Endothelial cell of umbilical vein (primary cell): ENCODE measurements around the gene TNPO3. TPM values are rescaled to one million over a fixed set of nuclear protein-coding genes. Genes with fewer than 3 reads are reported as not detected.

Source experiments
- BruUV-seq: library from RNA; stranded (reverse); fragments of 400-500 nt; replicated peaks from 2 replicates; lab custom pipeline; 2021; lab: Mats Ljungman, UMichigan
- CTCF ChIA-PET: fragments of 300-600, 350-600 bp; sonication (Branson Sonifier 250); formaldehyde crosslinking; loops from one replicate; lab custom pipeline; 2021; ENCODE audit warnings: antibody characterized with exemption, inconsistent platforms; lab: Charles Lee
- POLR2A ChIA-PET: fragments of 300-600, 350-600 bp; sonication (Branson Sonifier 250); formaldehyde crosslinking; loops from one replicate; lab custom pipeline; 2021; ENCODE audit warnings: antibody characterized with exemption, inconsistent platforms; lab: Charles Lee
- DNase-seq: peaks from one replicate; pipeline ENCODE4 v3.0.0-alpha.2; 2011; ENCODE audit warnings: low read depth, low spot score
- FAIRE-seq: peaks from 2 replicates; lab custom pipeline; 2011; peaks lifted over from hg19 to GRCh38; lab: Jason Lieb, UNC
- H2AFZ ChIP-seq: 2 replicates; pipeline ENCODE4 v1.6.0; 2012; ENCODE audit warnings: low read depth, low read length, control low read depth, inconsistent platforms
- H3K27ac ChIP-seq: 2 replicates; pipeline ENCODE4 v1.5.1; 2011; ENCODE audit warnings: low read depth, mild to moderate bottlenecking, control low read depth, low read length, moderate library complexity; ENCODE audit not compliant: insufficient read depth
- H3K27me3 ChIP-seq, 2 experiments: 2 replicates each; pipeline versions ENCODE4 v1.6.0 to v1.6.1; 2011; ENCODE audit warnings: low read length in 2 of 2, mixed read lengths in 1 of 2; ENCODE audit not compliant: control insufficient read depth in 2 of 2, insufficient read depth in 2 of 2
- H3K36me3 ChIP-seq, 2 experiments: 2 replicates in 1 of 2; 3 replicates in 1 of 2; pipeline ENCODE4 v1.5.1; 2011; ENCODE audit warnings: low read length in 2 of 2, mild to moderate bottlenecking in 1 of 2, moderate library complexity in 1 of 2; ENCODE audit not compliant: control insufficient read depth in 2 of 2, insufficient read depth in 2 of 2; ENCODE audit errors: extremely low read depth in 1 of 2
- H3K4me1 ChIP-seq: 3 replicates; pipeline ENCODE4 v1.5.1; 2011; ENCODE audit warnings: mild to moderate bottlenecking, low read length; ENCODE audit not compliant: control insufficient read depth, insufficient read depth; ENCODE audit errors: extremely low read depth
- H3K4me2 ChIP-seq: 2 replicates; pipeline ENCODE4 v1.6.1; 2011; ENCODE audit warnings: low read length, control low read depth, mixed read lengths; ENCODE audit not compliant: insufficient read depth
- H3K4me3 ChIP-seq, 3 experiments: fragments of 200-600 bp in 1 of 3; sonication (generic), shearing (Covaris generic) in 1 of 3; replicated peaks in 1 of 3; 2 replicates each; pipeline ENCODE4 v1.5.1; 2011 to 2016; ENCODE audit warnings: control low read depth in 3 of 3, low read length in 3 of 3, mild to moderate bottlenecking in 2 of 3, inconsistent platforms in 1 of 3, low read depth in 1 of 3, moderate library complexity in 1 of 3; ENCODE audit not compliant: insufficient read depth in 1 of 3
- H3K79me2 ChIP-seq: 2 replicates; pipeline ENCODE4 v1.6.0; 2012; ENCODE audit warnings: low read length, inconsistent platforms; ENCODE audit not compliant: control insufficient read depth, insufficient read depth
- H3K9ac ChIP-seq: replicated peaks from 2 replicates; pipeline ENCODE3; 2011; ENCODE audit warnings: low read length, control low read depth; ENCODE audit not compliant: insufficient read depth; ENCODE audit errors: extremely low read depth
- H3K9me1 ChIP-seq: replicated peaks from 3 replicates; pipeline ENCODE4 v1.6.0; 2011; ENCODE audit warnings: mild to moderate bottlenecking, low read length; ENCODE audit not compliant: control insufficient read depth, insufficient read depth; ENCODE audit errors: extremely low read depth
- H3K9me3 ChIP-seq: replicated peaks from 2 replicates; pipeline ENCODE4 v1.5.1; 2012; ENCODE audit warnings: low read length, inconsistent platforms; ENCODE audit not compliant: control insufficient read depth, insufficient read depth
- H4K20me1 ChIP-seq: replicated peaks from 2 replicates; pipeline ENCODE3; 2011; ENCODE audit warnings: mild to moderate bottlenecking, low read length; ENCODE audit not compliant: control insufficient read depth, insufficient read depth; ENCODE audit errors: extremely low read depth
- CTCF ChIP-seq, 2 donors: IDR thresholded peaks; 1 replicate in 1 of 2; 2 replicates in 1 of 2; pipeline ENCODE4 v1.5.1; 2011; ENCODE audit warnings: low read length in 2 of 2, mild to moderate bottlenecking in 2 of 2, moderate library complexity in 2 of 2, control low read depth in 1 of 2, inconsistent platforms in 1 of 2, low read depth in 1 of 2; ENCODE audit not compliant: insufficient read depth in 1 of 2; ENCODE audit errors: extremely low read depth in 1 of 2
- EZH2 ChIP-seq: IDR thresholded peaks from 2 replicates; pipeline ENCODE4 v1.6.1; 2012; ENCODE audit warnings: borderline replicate concordance, low read depth, mild to moderate bottlenecking, moderate library complexity, low read length, inconsistent platforms; ENCODE audit not compliant: severe bottlenecking
- FOS ChIP-seq: IDR thresholded peaks from 2 replicates; pipeline ENCODE4 v1.6.1; 2011; ENCODE audit warnings: mild to moderate bottlenecking, low read length, moderate library complexity, borderline replicate concordance; ENCODE audit not compliant: insufficient read depth
- GATA2 ChIP-seq: IDR thresholded peaks from 2 replicates; pipeline ENCODE4 v1.7.0; 2011; ENCODE audit warnings: low read depth, mild to moderate bottlenecking, moderate library complexity, mixed read lengths, low read length; ENCODE audit not compliant: insufficient read length, insufficient read depth
- JUN ChIP-seq: IDR thresholded peaks from 2 replicates; pipeline ENCODE4 v1.6.1; 2011; ENCODE audit warnings: borderline replicate concordance, low read depth; ENCODE audit not compliant: insufficient read length, insufficient read depth
- MAX ChIP-seq: IDR thresholded peaks from 2 replicates; pipeline ENCODE4 v1.6.1; 2011; ENCODE audit not compliant: insufficient read depth, insufficient read length
- MYC ChIP-seq: IDR thresholded peaks from one replicate; pipeline ENCODE4 v1.6.1; 2011; ENCODE audit warnings: mild to moderate bottlenecking, low read depth, low read length
- POLR2A ChIP-seq: IDR thresholded peaks from 2 replicates; pipeline ENCODE4 v1.6.1; 2012; ENCODE audit warnings: low read depth, mild to moderate bottlenecking, control low read depth, low read length
- POLR2AphosphoS5 ChIP-seq: IDR thresholded peaks from 2 replicates; pipeline ENCODE4 v1.6.1; 2012; ENCODE audit warnings: low read depth, mild to moderate bottlenecking, control low read depth, low read length, moderate library complexity; ENCODE audit not compliant: insufficient read depth
- dilution Hi-C: fragments of 300-500 bp; cut with MboI; formaldehyde crosslinking; loops from one replicate; pipeline ENCODE4 v1.15.0; 2019; ENCODE audit warnings: low sequenced_read_pairs; ENCODE audit not compliant: extremely low pct_ligation_motif_present
- intact Hi-C: fragments of 100-400 bp; cut with micrococcal nuclease; formaldehyde crosslinking; loops from one replicate; pipeline ENCODE4 v1.10.0; 2022
- polyA plus RNA-seq, 4 experiments: library from polyadenylated mRNA; depleted of rRNA in 3 of 4; stranded (reverse) in 3 of 4; unstranded in 1 of 4; fragments of >200 nt; gene quantifications; 2 replicates each; pipeline versions ENCODE4 v1.2.1 to v1.2.3, GENCODE V29; 2011 to 2012; ENCODE audit warnings: missing spikeins in 1 of 4
- total RNA-seq: library from RNA; stranded (reverse); gene quantifications from 2 replicates; pipeline ENCODE4 v1.2.3, GENCODE V29; 2021

TNPO3 gene
- total and polyA plus RNA-seq, 2 donors (not counting 3 experiments of a cell fraction or from before 2014, with no cell fraction given) = 29.0 to 46.9 TPM

GRCh38 chr7:129072479-129073011, 17.6 kb upstream of the TNPO3 start:
- ChIA-PET POLR2A (no interaction called here), CTCF (no interaction called here)
- FAIRE-seq = no peak
- Histone ChIP-seq H3K4me3 (no peak overlapping the region), H3K4me2 (no peak overlapping the region), H3K9ac (no peak overlapping the region), H3K79me2 (no peaks in the 10 kb centered on the region), H2AFZ (no peak overlapping the region), H3K9me1 (no peaks in the 10 kb centered on the region), H4K20me1 (no peaks in the 10 kb centered on the region), H3K4me1 (no peaks in the 10 kb centered on the region), H3K27ac (no peak overlapping the region), H3K27me3 (peaks cover 13 to 16% of the 10 kb centered on the region in 2 experiments), H3K36me3 (no peaks in the 10 kb centered on the region), H3K9me3 (no peaks in the 10 kb centered on the region)
- no TSS peak for BruUV-seq
- dilution Hi-C loops = no loop called here
- TF ChIP-seq MYC (no peak), GATA2 (no peak), JUN (no peak), CTCF (IDR thresholded peaks at IDR 0.05; ENCODE audit: extremely low read depth in 1 of 2, insufficient read depth in 1 of 2, low read depth in 1 of 2, low read length in 2 of 2) (no peak)
- DNase-seq = no peak
- intact Hi-C loops = no loop called here

GRCh38 chr7:129069021-129069420, 14.1 kb upstream of the TNPO3 start:
- H3K4me1 ChIP-seq = no peaks in the 10 kb centered on the region
- H4K20me1 ChIP-seq = no peaks in the 10 kb centered on the region
- H3K9me3 ChIP-seq = no peaks in the 10 kb centered on the region
- no TSS peak for BruUV-seq
- ChIA-PET CTCF (interaction anchor here (1.6 kb wide), 1 partner anchor 22 kb away, joined by 8 read pairs; no protein-coding TSS in a partner anchor), POLR2A (no interaction called here)
- DNase-seq (no peak), FAIRE-seq (no peak)
- no peak overlapping the region for H3K4me3 ChIP-seq
- peaks cover 13% of the 10 kb centered on the region in 2 experiments for H3K27me3 ChIP-seq
- H3K4me2 ChIP-seq = no peak overlapping the region
- no peaks in the 10 kb centered on the region for H3K36me3 ChIP-seq
- H3K79me2 ChIP-seq = no peaks in the 10 kb centered on the region
- dilution Hi-C loops (no loop called here), intact Hi-C loops (no loop called here)
- no peak overlapping the region for H2AFZ ChIP-seq
- H3K27ac ChIP-seq = no peak overlapping the region
- no peak for TF ChIP-seq FOS
- TF ChIP-seq CTCF (IDR thresholded peaks at IDR 0.05; ENCODE audit: extremely low read depth in 1 of 2, insufficient read depth in 1 of 2, low read depth in 1 of 2, low read length in 2 of 2) = no peak
- no peak for TF ChIP-seq GATA2
- TF ChIP-seq MAX = no peak
- TF ChIP-seq POLR2A = no peak
- TF ChIP-seq POLR2AphosphoS5 = no peak
- TF ChIP-seq JUN = no peak
- no peak for TF ChIP-seq EZH2
- no peak for TF ChIP-seq MYC
- H3K9ac ChIP-seq = no peak overlapping the region
- no peaks in the 10 kb centered on the region for H3K9me1 ChIP-seq
